GM19023 (cell line): ENCODE data around the gene ANKRD62.

Experiments
- ATAC-seq: cut with Tn5 transposase; IDR thresholded peaks from one replicate; pipeline ENCODE4 v1.9.1; 2021; ENCODE audit warnings: mild to moderate bottlenecking, moderate library complexity; ENCODE audit not compliant: unreplicated experiment

Gene ANKRD62

DNA sequence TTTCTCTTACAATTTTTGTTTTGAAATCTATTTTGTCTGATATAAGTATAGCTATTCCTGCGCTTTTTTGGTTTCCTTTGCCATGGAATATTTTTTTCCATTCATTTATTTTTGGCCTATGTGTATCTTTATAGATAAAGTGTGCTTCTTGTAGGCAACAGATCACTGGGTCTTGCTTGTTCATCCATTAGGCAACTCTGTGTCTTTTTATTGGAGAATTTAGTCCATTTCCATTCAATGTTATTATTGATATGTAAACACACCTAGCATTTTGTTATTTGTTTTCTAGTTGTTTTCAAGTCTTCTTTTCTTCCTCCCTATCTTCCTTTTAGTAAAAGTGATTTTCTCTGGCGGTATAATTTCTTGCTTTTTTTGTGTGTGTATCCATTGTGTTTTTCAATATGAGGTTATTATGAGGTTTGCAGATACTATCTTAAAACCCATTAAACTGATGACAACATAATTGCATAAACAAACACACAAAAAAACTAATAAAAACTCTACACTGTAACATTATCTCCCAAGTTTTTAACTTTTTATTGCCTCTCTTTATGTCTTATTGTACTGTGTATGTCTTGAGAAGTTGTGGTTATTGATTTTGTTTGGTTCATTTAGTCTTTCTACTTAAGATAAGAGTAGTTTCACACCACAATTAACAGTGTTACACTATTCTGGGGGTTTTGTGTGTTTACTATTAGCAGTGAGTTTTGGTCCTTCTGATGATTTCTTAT is 71.6 kb downstream of the ANKRD62 start:
- ATAC-seq, result no peak
